ENCODE results near the gene IL4I1.

IL4I1 gene

GRCh38 chr19:49907745-49908446 is 11.2 kb upstream of the IL4I1 start:
- Histone ChIP-seq H3K27ac (no peak overlapping the region), H3K36me3 (replicated peaks) (peaks cover 26% of the 10 kb centered on the region), H3K27me3 (replicated peaks) (no peaks in the 10 kb centered on the region), H3K4me3 (ENCODE audit: low read depth, low read length) (no peak overlapping the region)
- DNase-seq = no peak
- no peak for TF ChIP-seq CTCF (IDR thresholded peaks at IDR 0.05; ENCODE audit: low read depth, low read length, missing control alignments)
- in situ Hi-C loops (cut with HindIII; ENCODE audit: low pct_ligation_motif_present, low sequenced_read_pairs) = no loop called here

- no peak overlapping the region for H3K4me3 ChIP-seq (ENCODE audit: low read depth, low read length)
- DNase-seq = no peak
- in situ Hi-C loops (cut with HindIII; ENCODE audit: low pct_ligation_motif_present, low sequenced_read_pairs) = no loop called here
- H3K27me3 ChIP-seq (replicated peaks) = no peaks in the 10 kb centered on the region
- no peak for TF ChIP-seq CTCF (IDR thresholded peaks at IDR 0.05; ENCODE audit: low read depth, low read length, missing control alignments)
- peaks cover 19% of the 10 kb centered on the region for H3K36me3 ChIP-seq (replicated peaks)
- H3K27ac ChIP-seq = no peak overlapping the region
Measured at GRCh38 chr19:49906879-49907564, 10.3 kb upstream of the IL4I1 start.

GRCh38 chr19:49904136-49904535 is 7.4 kb upstream of the IL4I1 start:
- TF ChIP-seq CTCF (IDR thresholded peaks at IDR 0.05; ENCODE audit: low read depth, low read length, missing control alignments) = no peak
- Histone ChIP-seq H3K36me3 (replicated peaks) (peaks cover 19% of the 10 kb centered on the region), H3K27me3 (replicated peaks) (no peaks in the 10 kb centered on the region), H3K4me3 (ENCODE audit: low read depth, low read length) (no peak overlapping the region), H3K27ac (no peak overlapping the region)
- no peak for DNase-seq
- in situ Hi-C loops (cut with HindIII; ENCODE audit: low pct_ligation_motif_present, low sequenced_read_pairs) = no loop called here

GRCh38 chr19:49895566-49896297 is 955 bp downstream of the IL4I1 start:
- Histone ChIP-seq H3K27ac (no peak overlapping the region), H3K36me3 (replicated peaks) (no peaks in the 10 kb centered on the region), H3K27me3 (replicated peaks) (no peaks in the 10 kb centered on the region), H3K4me3 (ENCODE audit: low read depth, low read length) (no peak overlapping the region)
- no peak for TF ChIP-seq CTCF (IDR thresholded peaks at IDR 0.05; ENCODE audit: low read depth, low read length, missing control alignments)
- DNase-seq = no peak
- in situ Hi-C loops (cut with HindIII; ENCODE audit: low pct_ligation_motif_present, low sequenced_read_pairs) = no loop called here

GRCh38 chr19:49894879-49895565 is 1.7 kb downstream of the IL4I1 start:
- TF ChIP-seq CTCF (IDR thresholded peaks at IDR 0.05; ENCODE audit: low read depth, low read length, missing control alignments) = no peak
- H3K4me3 ChIP-seq (ENCODE audit: low read depth, low read length) = no peak overlapping the region
- H3K27ac ChIP-seq = no peak overlapping the region
- H3K27me3 ChIP-seq (replicated peaks) = no peaks in the 10 kb centered on the region
- DNase-seq = no peak
- in situ Hi-C loops (cut with HindIII; ENCODE audit: low pct_ligation_motif_present, low sequenced_read_pairs) = no loop called here
- no peaks in the 10 kb centered on the region for H3K36me3 ChIP-seq (replicated peaks)

All from brain microvascular endothelial cell (primary cell).